DMS114 treated with DMSO at 0.1 percent for 48 hours (cell line): Measurements from ENCODE around the gene LACTB.
A peak's percentile ranks its signal among the peaks of the same experiment; 100 is the strongest.

ENCODE experiments used
- DNase-seq: peaks from one replicate; lab custom pipeline; 2025; ENCODE audit not compliant: unreplicated experiment; lab: John Stamatoyannopoulos, UW

The LACTB gene

GRCh38 chr15:63121382-63122001 is at the start of gene LACTB:
LACTB (plus strand) TSS chr15:63121861; CDS start chr15:63121872, 11 bp downstream.
- DNase-seq, result peak; percentile 89

- DNase-seq, result no peak
Observed at GRCh38 chr15:63072023-63072650, 49.5 kb upstream of the LACTB start.

GRCh38 chr15:63072809-63073277 is 48.8 kb upstream of the LACTB start:
- no peak for DNase-seq

- DNase-seq, result no peak
Observed at GRCh38 chr15:63073497-63074172, 48.0 kb upstream of the LACTB start.

GRCh38 chr15:63075015-63075983 is 46.4 kb upstream of the LACTB start:
- no peak for DNase-seq

GRCh38 chr15:63075984-63076713 is 45.5 kb upstream of the LACTB start:
- DNase-seq, result no peak

- DNase-seq, result no peak
Observed at GRCh38 chr15:63076714-63077046, 45.0 kb upstream of the LACTB start.

- DNase-seq, result no peak
Observed at GRCh38 chr15:63077952-63078351, 43.7 kb upstream of the LACTB start.

GRCh38 chr15:63079947-63080626 is 41.6 kb upstream of the LACTB start:
- no peak for DNase-seq

GRCh38 chr15:63080634-63081250 is 40.9 kb upstream of the LACTB start:
- DNase-seq, result no peak

- DNase-seq, result no peak
Observed at GRCh38 chr15:63082366-63082765, 39.3 kb upstream of the LACTB start.

GRCh38 chr15:63083044-63083443 is 38.6 kb upstream of the LACTB start:
- no peak for DNase-seq

GRCh38 chr15:63083541-63083940 is 38.1 kb upstream of the LACTB start:
- DNase-seq, result no peak

GRCh38 chr15:63084806-63085205 is 36.9 kb upstream of the LACTB start:
- DNase-seq, result no peak

- no peak for DNase-seq
Observed at GRCh38 chr15:63085289-63085688, 36.4 kb upstream of the LACTB start.

GRCh38 chr15:63086271-63086670 is 35.4 kb upstream of the LACTB start:
- no peak for DNase-seq

- no peak for DNase-seq
Observed at GRCh38 chr15:63086947-63087346, 34.7 kb upstream of the LACTB start.

GRCh38 chr15:63088533-63089245 is 33.0 kb upstream of the LACTB start:
- DNase-seq, result no peak
